ENCODE data around the gene CEMP1.

GRCh38 chr16:2493605-2494004, 37.6 kb downstream of the CEMP1 start:
- TF ChIP-seq, protein P1, sequence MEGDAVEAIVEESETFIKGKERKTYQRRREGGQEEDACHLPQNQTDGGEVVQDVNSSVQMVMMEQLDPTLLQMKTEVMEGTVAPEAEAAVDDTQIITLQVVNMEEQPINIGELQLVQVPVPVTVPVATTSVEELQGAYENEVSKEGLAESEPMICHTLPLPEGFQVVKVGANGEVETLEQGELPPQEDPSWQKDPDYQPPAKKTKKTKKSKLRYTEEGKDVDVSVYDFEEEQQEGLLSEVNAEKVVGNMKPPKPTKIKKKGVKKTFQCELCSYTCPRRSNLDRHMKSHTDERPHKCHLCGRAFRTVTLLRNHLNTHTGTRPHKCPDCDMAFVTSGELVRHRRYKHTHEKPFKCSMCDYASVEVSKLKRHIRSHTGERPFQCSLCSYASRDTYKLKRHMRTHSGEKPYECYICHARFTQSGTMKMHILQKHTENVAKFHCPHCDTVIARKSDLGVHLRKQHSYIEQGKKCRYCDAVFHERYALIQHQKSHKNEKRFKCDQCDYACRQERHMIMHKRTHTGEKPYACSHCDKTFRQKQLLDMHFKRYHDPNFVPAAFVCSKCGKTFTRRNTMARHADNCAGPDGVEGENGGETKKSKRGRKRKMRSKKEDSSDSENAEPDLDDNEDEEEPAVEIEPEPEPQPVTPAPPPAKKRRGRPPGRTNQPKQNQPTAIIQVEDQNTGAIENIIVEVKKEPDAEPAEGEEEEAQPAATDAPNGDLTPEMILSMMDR (conservative IDR thresholded peaks at IDR 0.05), result no peak
- no peak for TF ChIP-seq EZH2 (IDR thresholded peaks at IDR 0.05; ENCODE audit: low read depth)
